ENCODE results near the gene AMER2. TPM values are rescaled to one million over a fixed set of nuclear protein-coding genes. Genes with fewer than 3 reads are reported as not detected.

The AMER2 gene
- total and polyA plus RNA-seq, 9 of the 15 experiments (the other 6 are each of a cell fraction or from before 2014, with no cell fraction given): not detected

- ChIA-PET CTCF (ENCODE audit: low intra/inter-chr PET ratio) (no interaction called here), POLR2A (no interaction called here)
- no peak for ATAC-seq
- Histone ChIP-seq H3K9me1 (ENCODE audit: control insufficient read depth, insufficient read depth, low read length) (no peaks in the 10 kb centered on the region), H3K27ac (ENCODE audit: extremely low read depth, low read depth, low read length) (no peak overlapping the region), H3K4me1 (replicated peaks in 1 of 2; ENCODE audit: control insufficient read depth in 2 of 2, insufficient read depth in 2 of 2, low read length in 2 of 2) (no peaks in the 10 kb centered on the region), H3K4me2 (ENCODE audit: insufficient read depth, low read length) (no peak overlapping the region), H3K9me3 (replicated peaks; ENCODE audit: control insufficient read depth, insufficient read depth, low read depth, low read length) (no peaks in the 10 kb centered on the region), H3K27me3 (ENCODE audit: control insufficient read depth in 2 of 2, insufficient read depth in 2 of 2, low read length in 2 of 2) (peaks cover 0 to 8% of the 10 kb centered on the region in 2 experiments; a peak in 1 of 5 replicates), H3K36me3 (ENCODE audit: control insufficient read depth, insufficient read depth, low read length) (no peaks in the 10 kb centered on the region), H3K4me3 (no peak overlapping the region), H3K9ac (ENCODE audit: insufficient read depth in 1 of 2, low read depth in 2 of 2, low read length in 2 of 2) (no peak overlapping the region), H3K79me2 (ENCODE audit: control insufficient read depth, insufficient read depth, low read length) (no peaks in the 10 kb centered on the region), H4K20me1 (replicated peaks; ENCODE audit: control insufficient read depth, insufficient read depth, low read length) (no peaks in the 10 kb centered on the region), H2AFZ (ENCODE audit: low read depth, low read length) (no peak overlapping the region)
- FAIRE-seq: no peak
- no TSS peak for BruUV-seq (replicated peaks)
- no peak for DNase-seq (ENCODE audit: extremely low read depth in 1 of 4, low spot score in 3 of 4)
- intact Hi-C loops (cut with micrococcal nuclease): no loop called here
- in situ Hi-C loops (cut with MboI): no loop called here
- WGBS (ENCODE audit: insufficient coverage, low coverage, missing lambda C conversion rate): 0% methylated on average over 2 of the region's 2 CpGs
- TF ChIP-seq NCOR1 (IDR thresholded peaks at IDR 0.05): no peak
- no peak for TF ChIP-seq HNRNPUL1 (IDR thresholded peaks at IDR 0.05; ENCODE audit: low read length)
- TF ChIP-seq IRF2 (CRISPR knock-in tag; IDR thresholded peaks at IDR 0.05): no peak
- no peak for TF ChIP-seq FOXA1 (IDR thresholded peaks at IDR 0.05; ENCODE audit: borderline replicate concordance)
- TF ChIP-seq BDP1 (IDR thresholded peaks at IDR 0.05; ENCODE audit: insufficient read depth, insufficient read length): no peak
- TF ChIP-seq ETS1 (conservative IDR thresholded peaks at IDR 0.05; ENCODE audit: control insufficient read depth, low read depth, low read length): no peak
- no peak for TF ChIP-seq ZNF134 (CRISPR knock-in tag; conservative IDR thresholded peaks at IDR 0.05)
- TF ChIP-seq ZNF589 (CRISPR knock-in tag; IDR thresholded peaks at IDR 0.05; ENCODE audit: low read depth): no peak
- TF ChIP-seq, protein P1, sequence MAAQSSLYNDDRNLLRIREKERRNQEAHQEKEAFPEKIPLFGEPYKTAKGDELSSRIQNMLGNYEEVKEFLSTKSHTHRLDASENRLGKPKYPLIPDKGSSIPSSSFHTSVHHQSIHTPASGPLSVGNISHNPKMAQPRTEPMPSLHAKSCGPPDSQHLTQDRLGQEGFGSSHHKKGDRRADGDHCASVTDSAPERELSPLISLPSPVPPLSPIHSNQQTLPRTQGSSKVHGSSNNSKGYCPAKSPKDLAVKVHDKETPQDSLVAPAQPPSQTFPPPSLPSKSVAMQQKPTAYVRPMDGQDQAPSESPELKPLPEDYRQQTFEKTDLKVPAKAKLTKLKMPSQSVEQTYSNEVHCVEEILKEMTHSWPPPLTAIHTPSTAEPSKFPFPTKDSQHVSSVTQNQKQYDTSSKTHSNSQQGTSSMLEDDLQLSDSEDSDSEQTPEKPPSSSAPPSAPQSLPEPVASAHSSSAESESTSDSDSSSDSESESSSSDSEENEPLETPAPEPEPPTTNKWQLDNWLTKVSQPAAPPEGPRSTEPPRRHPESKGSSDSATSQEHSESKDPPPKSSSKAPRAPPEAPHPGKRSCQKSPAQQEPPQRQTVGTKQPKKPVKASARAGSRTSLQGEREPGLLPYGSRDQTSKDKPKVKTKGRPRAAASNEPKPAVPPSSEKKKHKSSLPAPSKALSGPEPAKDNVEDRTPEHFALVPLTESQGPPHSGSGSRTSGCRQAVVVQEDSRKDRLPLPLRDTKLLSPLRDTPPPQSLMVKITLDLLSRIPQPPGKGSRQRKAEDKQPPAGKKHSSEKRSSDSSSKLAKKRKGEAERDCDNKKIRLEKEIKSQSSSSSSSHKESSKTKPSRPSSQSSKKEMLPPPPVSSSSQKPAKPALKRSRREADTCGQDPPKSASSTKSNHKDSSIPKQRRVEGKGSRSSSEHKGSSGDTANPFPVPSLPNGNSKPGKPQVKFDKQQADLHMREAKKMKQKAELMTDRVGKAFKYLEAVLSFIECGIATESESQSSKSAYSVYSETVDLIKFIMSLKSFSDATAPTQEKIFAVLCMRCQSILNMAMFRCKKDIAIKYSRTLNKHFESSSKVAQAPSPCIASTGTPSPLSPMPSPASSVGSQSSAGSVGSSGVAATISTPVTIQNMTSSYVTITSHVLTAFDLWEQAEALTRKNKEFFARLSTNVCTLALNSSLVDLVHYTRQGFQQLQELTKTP (IDR thresholded peaks at IDR 0.05; ENCODE audit: low read depth in 1 of 2, partially characterized antibody in 2 of 2): no peak
- no peak for TF ChIP-seq RBM39 (optimal IDR thresholded peaks at IDR 0.05; ENCODE audit: low read depth, low read length)
- TF ChIP-seq ZNF316 (IDR thresholded peaks at IDR 0.05): no peak
- no peak for TF ChIP-seq ZBTB17 (CRISPR knock-in tag; IDR thresholded peaks at IDR 0.05)
- TF ChIP-seq, protein P2, sequence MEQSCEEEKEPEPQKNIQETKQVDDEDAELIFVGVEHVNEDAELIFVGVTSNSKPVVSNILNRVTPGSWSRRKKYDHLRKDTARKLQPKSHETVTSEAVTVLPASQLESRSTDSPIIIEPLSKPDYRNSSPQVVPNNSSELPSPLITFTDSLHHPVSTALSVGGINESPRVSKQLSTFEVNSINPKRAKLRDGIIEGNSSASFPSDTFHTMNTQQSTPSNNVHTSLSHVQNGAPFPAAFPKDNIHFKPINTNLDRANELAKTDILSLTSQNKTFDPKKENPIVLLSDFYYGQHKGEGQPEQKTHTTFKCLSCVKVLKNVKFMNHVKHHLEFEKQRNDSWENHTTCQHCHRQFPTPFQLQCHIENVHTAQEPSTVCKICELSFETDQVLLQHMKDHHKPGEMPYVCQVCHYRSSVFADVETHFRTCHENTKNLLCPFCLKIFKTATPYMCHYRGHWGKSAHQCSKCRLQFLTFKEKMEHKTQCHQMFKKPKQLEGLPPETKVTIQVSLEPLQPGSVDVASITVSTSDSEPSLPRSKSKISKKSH (CRISPR knock-in tag; IDR thresholded peaks at IDR 0.05): no peak
- TF ChIP-seq, protein P3, sequence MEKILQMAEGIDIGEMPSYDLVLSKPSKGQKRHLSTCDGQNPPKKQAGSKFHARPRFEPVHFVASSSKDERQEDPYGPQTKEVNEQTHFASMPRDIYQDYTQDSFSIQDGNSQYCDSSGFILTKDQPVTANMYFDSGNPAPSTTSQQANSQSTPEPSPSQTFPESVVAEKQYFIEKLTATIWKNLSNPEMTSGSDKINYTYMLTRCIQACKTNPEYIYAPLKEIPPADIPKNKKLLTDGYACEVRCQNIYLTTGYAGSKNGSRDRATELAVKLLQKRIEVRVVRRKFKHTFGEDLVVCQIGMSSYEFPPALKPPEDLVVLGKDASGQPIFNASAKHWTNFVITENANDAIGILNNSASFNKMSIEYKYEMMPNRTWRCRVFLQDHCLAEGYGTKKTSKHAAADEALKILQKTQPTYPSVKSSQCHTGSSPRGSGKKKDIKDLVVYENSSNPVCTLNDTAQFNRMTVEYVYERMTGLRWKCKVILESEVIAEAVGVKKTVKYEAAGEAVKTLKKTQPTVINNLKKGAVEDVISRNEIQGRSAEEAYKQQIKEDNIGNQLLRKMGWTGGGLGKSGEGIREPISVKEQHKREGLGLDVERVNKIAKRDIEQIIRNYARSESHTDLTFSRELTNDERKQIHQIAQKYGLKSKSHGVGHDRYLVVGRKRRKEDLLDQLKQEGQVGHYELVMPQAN (IDR thresholded peaks at IDR 0.05; ENCODE audit: borderline replicate concordance): no peak
- TF ChIP-seq RHOXF2B (CRISPR knock-in tag; conservative IDR thresholded peaks at IDR 0.05): no peak
- no peak for TF ChIP-seq CC2D1A (IDR thresholded peaks at IDR 0.05)
- no peak for TF ChIP-seq MCM3 (IDR thresholded peaks at IDR 0.05)
Measured at GRCh38 chr13:25157681-25158080, 14.4 kb downstream of the AMER2 start.

All from K562 (cell line).